GM19035 (cell line): ENCODE results near the gene SNX19.

Experiments
- ATAC-seq: cut with Tn5 transposase; IDR thresholded peaks from one replicate; pipeline ENCODE4 v1.9.1; 2021; ENCODE audit not compliant: unreplicated experiment

SNX19 gene

DNA sequence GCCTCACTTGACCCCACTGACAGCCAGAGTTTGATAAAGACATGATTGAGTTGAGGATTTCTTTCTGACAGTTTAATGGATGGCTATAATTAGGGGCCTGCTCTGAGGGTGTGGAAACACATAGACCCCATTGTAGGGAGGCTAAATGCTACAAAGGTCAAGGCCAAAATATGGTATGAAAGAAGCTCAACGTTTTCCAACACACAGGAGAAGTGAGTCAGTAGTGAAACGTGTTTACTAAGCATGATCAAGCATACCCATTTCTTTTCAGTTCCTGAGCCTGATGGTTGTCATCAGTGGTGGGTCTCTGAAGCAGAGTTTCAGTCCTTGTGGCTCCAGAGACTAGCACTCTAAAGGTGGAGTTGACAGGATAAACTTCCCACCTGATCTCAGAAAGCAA lies 69.7 kb downstream of the SNX19 start:
- ATAC-seq, result no peak

DNA sequence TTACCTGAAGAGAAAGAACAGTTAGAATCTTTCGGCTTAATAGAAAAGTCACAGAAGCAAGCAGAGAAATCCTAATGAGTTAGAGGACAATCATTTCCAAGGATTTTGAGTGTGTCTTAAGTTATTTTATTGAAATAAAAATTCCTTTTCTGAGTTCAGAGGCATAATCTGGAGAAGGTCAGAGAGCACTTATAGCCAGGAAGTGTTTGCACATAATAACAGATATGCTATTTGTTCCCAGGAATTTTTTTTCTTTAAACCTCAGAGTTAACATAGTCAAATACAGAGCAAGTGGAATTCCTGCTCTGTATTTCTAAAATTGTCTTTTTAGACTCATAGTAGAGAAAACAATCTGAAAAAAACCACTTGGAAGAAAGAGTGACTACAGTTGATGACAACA lies 74.3 kb downstream of the SNX19 start:
- ATAC-seq, result no peak

DNA sequence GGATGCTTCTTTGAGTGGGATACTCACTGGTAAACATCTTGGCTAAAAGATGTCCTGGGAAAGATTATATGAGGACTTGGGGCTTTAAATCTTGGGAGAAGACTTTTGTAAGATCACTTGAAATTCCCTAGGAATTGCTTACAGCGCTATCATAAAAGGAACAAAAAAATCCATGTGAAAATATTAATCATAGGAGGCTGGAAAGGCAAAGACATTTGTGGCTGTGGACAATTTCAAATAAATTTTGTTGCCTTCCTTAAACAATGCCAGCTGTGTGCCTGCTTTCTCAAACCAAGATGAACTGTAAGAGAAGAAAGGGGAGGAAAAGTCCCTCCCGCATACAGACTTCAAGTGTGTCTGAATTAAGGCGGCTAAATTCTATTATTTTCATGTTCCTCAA lies 75.6 kb downstream of the SNX19 start:
- no peak for ATAC-seq

DNA sequence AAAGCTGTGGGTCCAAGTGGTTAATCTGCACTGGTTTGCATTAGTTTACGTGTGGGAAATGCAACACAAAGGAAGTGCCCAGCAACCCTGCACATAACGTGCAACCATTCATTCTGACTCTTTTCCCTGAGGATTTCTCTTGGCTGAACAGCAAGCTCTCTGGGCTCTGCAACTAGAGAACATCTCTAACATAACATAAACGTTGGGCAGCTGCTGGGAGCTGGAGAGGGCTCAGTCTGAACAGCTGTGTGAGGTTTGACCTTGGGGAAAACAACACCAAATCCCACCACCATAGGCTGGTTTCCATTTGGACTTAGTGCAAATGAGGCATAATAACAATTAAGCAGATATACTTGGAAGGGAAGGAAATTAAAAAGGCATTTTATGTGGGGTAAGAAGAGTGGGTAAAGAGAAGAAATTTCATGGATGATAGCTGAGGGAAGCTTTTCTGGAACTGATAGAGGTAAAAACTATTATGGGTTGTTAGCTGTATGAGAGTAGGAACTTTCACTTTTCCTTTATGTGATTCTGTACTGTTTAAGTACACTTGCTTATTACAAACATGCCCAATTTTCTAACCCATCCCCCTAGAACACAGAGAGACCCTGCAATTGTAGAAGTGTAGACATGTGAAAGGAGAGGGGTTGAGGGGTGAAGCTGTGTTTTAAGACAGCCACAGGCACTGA lies 76.2 kb downstream of the SNX19 start:
- no peak for ATAC-seq

DNA sequence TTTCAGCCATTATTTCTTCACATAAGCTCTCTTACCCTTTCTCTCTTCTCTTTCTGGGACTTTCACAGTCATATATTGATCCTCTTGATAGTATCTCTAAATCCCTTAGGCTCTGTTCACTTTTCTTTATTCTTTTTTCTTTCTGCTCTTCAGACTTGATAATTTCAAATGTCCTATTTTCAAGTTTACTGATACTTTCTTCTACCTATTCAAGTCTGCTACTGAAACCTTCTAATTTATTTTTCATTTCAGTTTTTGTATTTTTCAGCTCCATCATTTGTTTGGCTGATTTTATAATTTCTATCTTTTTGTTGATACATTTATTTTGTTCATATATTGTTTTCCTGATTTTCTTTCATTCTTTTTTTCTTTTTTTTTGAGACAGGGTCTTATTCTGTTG lies 79.1 kb downstream of the SNX19 start:
- ATAC-seq, result no peak

DNA sequence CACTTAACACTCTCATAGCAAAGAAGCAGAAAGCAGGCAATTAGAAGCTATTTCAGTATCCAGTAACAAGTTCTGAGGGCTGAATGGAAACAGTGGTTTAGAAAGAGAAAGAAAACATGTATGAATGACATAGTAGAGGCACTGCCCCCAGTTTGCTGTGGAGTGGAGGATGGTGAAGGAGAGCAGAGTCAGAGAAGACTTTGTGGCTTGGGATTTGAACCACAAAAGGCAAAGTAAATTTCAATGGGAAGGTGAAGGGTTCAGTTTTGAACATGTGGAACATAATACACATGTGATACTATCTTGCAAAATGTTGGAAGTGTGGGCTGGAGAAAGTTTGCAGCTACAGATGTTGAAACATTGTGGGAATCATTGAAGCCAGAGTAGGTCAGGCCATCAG lies 81.4 kb downstream of the SNX19 start:
- ATAC-seq, result no peak

DNA sequence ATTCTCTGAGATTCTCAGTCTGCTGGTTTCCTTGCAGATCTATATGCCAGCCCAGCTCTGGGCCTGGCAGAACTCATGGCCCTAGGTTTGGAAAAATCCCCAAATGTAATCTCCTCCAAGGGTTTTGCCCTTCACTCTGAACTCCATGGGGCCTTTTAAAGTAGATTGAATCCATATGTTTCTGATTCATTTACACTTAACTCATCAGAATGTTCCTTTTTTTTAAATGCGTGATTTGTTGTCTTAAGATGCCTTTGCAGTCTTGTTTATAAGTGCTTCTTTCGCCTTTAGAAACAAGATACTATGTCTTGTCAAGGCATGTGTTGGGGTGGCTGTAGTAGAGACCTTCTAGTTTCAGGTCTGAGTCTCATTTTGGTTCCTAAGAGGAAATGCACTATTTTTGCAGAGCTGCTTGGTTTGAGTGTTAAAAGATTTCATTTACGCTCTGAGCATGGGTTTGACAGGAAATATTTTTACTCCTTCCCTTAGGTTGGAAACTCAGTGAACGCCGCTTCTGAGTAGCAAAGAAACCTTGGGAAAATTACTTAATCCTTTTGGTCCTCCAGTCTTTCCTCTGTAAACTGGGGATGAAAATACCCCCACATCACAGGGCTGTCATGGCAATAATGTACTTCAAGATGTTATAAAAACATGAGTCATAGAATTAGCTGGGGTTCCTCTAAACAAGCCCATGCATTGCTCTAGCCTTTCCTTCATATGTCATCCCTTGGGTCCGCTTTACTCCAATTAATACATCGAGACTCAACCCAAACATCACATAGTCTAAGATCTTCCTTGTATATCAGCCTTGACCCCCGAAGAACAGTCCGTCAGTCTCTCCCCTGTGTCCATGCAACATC lies 83.5 kb downstream of the SNX19 start:
- ATAC-seq, result no peak

DNA sequence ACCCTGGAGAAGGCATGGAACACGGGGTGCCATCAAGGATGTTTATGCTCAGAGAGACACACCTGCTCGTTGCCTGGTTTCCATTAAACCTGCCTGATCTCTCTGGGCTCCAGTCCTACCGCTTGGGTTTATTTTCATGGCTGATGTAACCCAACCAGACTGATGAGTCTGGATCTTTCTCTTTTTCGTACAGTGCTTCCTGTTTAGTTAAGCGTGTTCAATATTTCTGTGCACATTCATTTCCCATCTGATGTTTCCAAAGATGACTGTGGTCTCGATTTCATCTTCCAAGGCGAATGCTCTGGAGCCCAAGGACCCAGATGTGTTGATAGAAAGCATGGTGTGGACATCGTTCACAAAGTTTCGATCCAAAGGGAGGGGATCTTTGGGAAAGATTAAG lies 84.3 kb downstream of the SNX19 start:
- ATAC-seq, result no peak

DNA sequence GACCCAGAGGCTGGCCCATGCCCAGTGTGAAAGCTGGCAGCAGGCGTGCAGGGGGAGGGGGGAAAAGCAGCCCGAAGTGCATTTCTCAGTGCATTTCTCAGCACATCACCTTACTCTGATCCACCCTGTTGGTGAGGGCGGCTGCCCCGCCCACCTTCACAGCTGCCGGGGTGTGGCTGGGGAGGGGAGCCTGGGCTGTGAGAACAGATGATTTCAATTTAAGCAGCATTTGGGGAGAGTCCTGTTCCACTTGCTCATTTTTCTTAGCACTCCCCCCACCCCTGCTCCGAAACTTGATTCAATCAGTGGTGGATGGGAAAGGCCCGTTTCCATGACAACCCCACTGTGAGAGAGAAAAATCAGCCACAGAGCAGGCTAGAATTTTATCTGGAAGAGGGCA lies 84.8 kb downstream of the SNX19 start:
- ATAC-seq, result no peak

DNA sequence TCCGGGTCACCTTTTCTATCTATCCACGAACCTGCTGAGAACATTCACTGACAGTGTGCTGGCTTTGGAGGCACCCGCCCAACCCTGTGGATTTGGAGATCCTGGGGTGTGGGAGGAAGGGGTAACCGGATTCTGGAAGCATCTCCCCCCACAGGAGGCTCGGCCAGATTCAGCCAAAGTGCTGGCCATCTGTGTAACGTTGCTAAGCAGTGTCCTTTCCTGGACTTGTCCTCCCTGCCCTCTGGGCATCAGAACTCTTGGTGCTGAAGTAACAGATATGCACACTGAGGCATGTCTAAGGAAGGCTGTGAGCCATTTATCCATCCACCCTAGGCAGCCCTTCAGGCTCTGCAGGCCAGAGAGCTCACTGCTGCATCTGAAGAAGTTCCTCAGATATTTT lies 85.7 kb downstream of the SNX19 start:
- no peak for ATAC-seq

DNA sequence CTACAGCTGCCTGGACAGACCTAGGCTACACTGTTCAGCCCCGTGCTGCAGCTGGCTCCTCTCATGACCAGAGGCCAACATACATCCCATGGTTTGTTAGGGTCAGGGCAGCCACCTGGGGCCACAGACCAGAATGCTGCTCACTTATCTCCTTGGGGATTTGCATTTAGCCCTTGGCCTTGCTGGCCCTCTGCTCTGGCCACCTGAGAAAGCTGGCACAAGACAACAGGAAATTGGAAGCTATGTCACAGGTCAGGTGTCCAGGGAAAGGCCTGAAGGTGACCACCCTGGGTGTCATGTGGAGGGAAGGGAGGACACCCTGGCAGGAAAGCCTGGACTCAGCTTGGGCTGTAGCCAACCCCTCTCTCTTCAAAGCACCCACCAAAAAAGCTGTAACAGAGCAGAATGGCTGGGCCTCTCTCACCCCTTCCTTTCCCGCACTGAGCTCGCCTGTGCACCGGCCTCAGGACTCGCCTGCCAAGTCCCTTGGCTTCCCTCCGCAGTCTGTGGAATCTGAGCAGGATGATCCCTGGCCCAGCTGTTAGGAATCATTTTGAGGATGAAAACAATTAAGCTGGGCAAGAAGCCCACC lies 86.3 kb downstream of the SNX19 start:
- ATAC-seq, result no peak

DNA sequence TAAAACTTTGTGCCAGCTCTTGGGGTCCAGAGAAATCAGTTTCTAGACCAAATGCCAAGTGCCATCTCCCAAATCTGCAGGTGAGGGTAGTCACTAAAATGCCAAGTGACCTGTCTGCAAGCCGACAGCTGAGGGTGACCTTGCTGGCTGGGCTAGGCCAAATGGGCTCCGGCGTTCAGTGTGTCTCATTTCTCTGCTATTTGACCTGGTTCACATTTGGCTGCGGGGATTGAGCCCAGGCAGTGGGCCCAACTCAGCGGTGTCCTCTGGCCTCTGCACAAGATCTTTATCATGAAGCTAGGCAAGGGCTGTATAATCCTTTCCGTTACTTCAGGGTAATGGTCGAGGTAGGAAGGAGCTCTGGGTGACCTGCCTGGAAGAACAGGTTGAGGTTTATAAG lies 87.5 kb downstream of the SNX19 start:
- ATAC-seq, result no peak

DNA sequence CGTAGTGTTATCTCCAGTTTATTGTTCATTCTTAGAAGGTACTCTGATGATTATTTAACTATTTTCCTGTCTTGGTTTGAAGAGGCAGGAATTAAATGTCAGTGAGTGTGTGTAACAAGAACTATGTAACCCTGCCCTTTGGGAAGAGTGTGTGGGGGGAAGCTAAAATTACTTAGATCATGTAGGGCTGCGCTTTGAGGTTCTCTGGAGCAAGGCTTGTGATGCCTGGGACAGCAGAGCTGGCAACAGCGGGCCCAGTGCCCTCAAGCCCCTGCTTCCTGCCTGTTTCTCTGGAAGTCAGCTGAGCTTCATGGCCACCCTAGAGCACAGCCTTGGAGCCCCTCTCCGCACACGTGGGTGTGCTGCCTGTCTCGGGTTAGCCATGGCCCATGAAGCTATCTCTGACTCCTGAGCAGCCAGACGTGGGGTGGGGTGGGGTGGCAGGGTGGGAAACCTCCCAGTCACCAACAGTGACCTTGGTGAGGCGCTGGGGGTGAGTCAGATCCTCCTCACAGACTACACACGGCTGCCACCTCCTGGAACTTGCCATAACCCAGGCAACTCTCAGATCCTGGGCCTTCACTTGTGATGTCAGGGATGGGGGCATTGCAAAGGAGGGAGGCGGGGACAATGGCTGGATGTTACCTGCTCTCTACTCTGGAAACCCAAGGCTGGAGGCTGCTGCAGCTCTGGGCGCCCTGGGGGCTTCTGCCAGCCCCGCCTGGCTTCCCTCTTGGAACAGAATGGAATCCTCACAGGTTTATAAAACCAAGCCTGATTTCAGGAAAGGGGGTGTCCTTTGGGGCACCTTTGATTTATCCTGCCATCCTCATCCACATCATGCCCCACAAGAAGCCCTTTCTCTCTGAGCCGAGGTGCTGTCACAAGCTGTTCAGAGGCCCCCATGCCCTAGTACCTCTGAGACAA lies 88.6 kb downstream of the SNX19 start:
- peak; percentile 59 for ATAC-seq

DNA sequence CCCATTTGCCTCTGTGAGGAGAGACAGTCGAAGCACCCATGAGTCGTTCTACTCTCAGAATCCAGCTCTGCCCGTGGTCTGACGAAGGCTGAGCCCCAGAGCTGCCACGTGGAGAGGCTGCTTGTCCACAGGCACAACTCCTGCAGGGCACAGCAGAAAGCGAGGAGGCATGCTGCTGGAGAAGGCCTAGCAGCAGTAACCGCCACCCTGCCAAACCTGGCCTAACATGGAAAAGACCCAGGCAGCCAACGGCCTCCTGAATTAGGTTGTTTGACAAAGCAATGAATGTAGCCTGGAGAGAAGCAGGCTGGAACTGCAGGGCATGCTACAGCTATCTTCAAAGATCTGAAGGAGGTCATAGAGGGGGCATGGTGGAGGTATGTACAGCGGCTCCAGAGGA lies 89.7 kb downstream of the SNX19 start:
- no peak for ATAC-seq

DNA sequence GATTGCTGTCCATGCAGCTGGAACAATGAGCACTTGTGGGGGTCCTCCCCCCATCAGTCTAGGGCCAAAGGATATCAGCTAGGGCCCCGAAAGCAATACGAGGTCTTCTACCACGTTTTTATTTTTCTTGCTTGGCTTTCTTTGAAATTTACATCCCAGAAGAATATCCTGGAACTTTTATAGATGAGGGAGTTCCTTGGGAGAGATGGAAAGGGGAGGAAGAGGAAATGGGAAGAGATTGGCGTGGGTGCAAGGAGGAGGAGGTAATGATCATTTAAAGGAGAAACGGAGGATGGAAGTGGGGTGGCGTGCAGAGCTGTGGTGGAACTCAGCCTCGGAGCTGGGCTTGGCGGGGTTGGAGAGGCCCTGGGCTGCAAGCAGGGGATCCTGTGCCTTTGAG lies 90.3 kb downstream of the SNX19 start:
- ATAC-seq, result no peak

DNA sequence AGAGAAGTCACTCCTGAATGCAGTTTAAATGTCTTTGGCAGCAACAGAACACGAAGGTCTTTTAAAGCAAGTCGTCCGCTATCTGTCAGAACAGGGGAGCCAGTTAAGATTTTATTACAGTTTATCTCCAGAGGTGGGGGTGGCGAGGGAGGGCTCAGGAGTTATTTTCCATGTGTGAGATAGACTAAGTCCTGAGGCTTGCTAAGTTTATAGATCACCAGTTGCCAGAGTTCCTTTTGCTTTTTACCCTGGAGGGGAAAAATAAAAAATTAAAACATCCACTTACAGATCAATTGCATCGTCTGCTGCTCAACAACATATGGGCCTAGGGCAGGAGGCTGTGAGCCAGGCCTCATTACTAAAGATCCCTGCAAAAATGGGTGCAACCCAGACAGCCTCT lies 90.7 kb downstream of the SNX19 start:
- ATAC-seq, result no peak
